Heart right ventricle (tissue), 16 donors: Measurements from ENCODE around the gene SURF4. TPM values are rescaled to one million over a fixed set of nuclear protein-coding genes. Genes with fewer than 3 reads are reported as not detected.

Experiments
- ATAC-seq, 8 donors: fragments of 200-7000 bp; cut with Tn5 transposase; one replicate each; pipeline ENCODE4 v1.9.1; 2020; ENCODE audit warnings: mild to moderate bottlenecking in 8 of 8, moderate library complexity in 8 of 8, moderate number of reproducible peaks in 1 of 8
- DNase-seq, 2 donors: peaks; one replicate each; pipeline ENCODE4 v3.0.0-alpha.2; 2020
- H3K27ac ChIP-seq, 10 donors: fragments of 200-600 bp; sonication (generic) in 2 of 10; one replicate each; pipeline versions ENCODE4 v1.5.0 to v1.8.0; 2020 to 2022; ENCODE audit warnings: mild to moderate bottlenecking in 3 of 10
- H3K27me3 ChIP-seq, 7 donors: fragments of 200-600 bp; one replicate each; pipeline ENCODE4 v1.8.0; 2021 to 2022; ENCODE audit warnings: mild to moderate bottlenecking in 2 of 7
- H3K36me3 ChIP-seq, 9 donors: fragments of 200-600 bp; sonication (generic) in 1 of 9; one replicate each; pipeline versions ENCODE4 v1.5.0 to v1.8.0; 2020 to 2022; ENCODE audit warnings: mild to moderate bottlenecking in 2 of 9
- H3K4me1 ChIP-seq, 9 donors: fragments of 200-600 bp; sonication (generic) in 1 of 9; one replicate each; pipeline versions ENCODE4 v1.5.0 to v1.8.0; 2020 to 2022; ENCODE audit warnings: mild to moderate bottlenecking in 4 of 9
- H3K4me3 ChIP-seq, 10 donors: fragments of 200-600 bp; sonication (generic) in 2 of 10; one replicate each; pipeline versions ENCODE4 v1.5.0 to v1.8.0; 2020 to 2022; ENCODE audit warnings: mild to moderate bottlenecking in 7 of 10, moderate library complexity in 2 of 10
- H3K9me3 ChIP-seq, 11 donors: fragments of 200-600 bp in 10 of 11; sonication (generic) in 2 of 11; one replicate each; pipeline versions ENCODE4 v1.5.0 to v1.8.0; 2013 to 2022; ENCODE audit warnings: mild to moderate bottlenecking in 2 of 11, control low read depth in 1 of 11, moderate library complexity in 1 of 11
- WGBS, 2 donors: extraction: QIAGEN DNeasy Blood & Tissue Kit; methylation state at CpG; one replicate each; pipeline ENCODE4 v1.1.7; 2013; ENCODE audit warnings: inconsistent platforms in 1 of 2; 5-methylcytosine and 5-hydroxymethylcytosine counted together
- intact Hi-C, 10 donors: fragments of 100-400 bp; cut with DNase I; formaldehyde crosslinking; loops; one replicate each; pipeline versions ENCODE4 v1.11.1 to v1.14.2; 2022
- polyA plus RNA-seq, 2 donors: library from polyadenylated mRNA; stranded (reverse); fragments of 200-250 nt; gene quantifications; one replicate each; pipeline ENCODE4 v1.2.3, GENCODE V29; 2013
- total RNA-seq, 10 donors: library from RNA; stranded (reverse); fragmentation: NEBNext Ultra II Directional in 3 of 10; extraction: Animal tissue kit (Norgen Biotek cat#: 25700) in 3 of 10; gene quantifications; one replicate each; pipeline versions ENCODE4 v1.2.1 to v1.2.4, GENCODE V29; 2021 to 2023
- TF ChIP-seq, protein P1 (sequence below), 9 donors: fragments of 200-600 bp; sonication (generic) in 2 of 9; IDR thresholded peaks; one replicate each; pipeline versions ENCODE4 v1.5.0 to v1.8.0; 2021 to 2022; ENCODE audit warnings: antibody characterized with exemption in 9 of 9, mild to moderate bottlenecking in 5 of 9, moderate library complexity in 1 of 9
- donor health status: Arrhythmogenic right ventricular cardiomyopathy.
- donor health status: ischemic (EF 13 %, LVEDD 7.1; RV severe dilation, severe dysfunction).
- donor health status: healthy with polysubstance abuse.
- donor health status: DM: no; HTN: yes; CAD: no.
- donor health status: DM: no; HTN: no; CAD: no.
- donor health status: ischemic (EF 25% LVEDD 6.9; RV normal size, moderate dysfunction).
- donor health status: ischemic (EF 25% LVEDD 5.7; RV mildly dilated, moderate dysfunction).
- donor health status: healthy.
- donor health status: DM: yes; HTN: yes; CAD: no.
- donor health status: Ischemic cardiomyopathy.
- donor health status: ischemic (EF 35%, LVEDD 5.7; RV mildly dilated, moderate dysfunction).
- donor health status: nonischemic (EF 11% LVEDD 7.7; RV severe dilation, severe dysfunction).
- donor health status: DM: yes; HTN: yes; CAD: no.
- donor health status: PGD.
- donor health status: ischemic (EF 29% LVEDD 5.4; RV normal size, mild dysfunction).
- donor health status: nonischemic (EF 23%, LVEDD 6.1; RV moderate dilation, normal function).

Gene SURF4
- total and polyA plus RNA-seq, 12 donors: 21.5 to 113 (median 64.2) TPM

DNA sequence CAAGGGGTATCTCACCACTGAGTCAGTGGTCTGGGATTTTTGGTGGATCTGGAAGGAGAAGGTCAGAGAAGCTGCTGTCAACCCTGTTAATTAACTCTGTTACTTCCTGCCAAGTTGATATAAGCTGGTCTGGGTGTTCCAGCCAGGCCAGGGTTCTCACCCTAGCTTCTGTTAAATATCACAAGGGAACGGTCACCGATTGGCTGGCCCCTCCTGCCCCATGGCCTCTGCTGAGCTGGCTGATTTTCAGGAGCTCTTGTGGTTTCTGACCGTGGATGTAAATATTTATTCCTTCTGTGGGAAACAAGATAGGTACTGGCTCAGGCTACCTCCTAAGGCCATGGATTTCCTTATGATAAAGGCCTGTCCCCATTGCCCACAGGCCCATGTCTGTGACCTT is 47.4 kb upstream of the SURF4 start:
- DNase-seq: no peak
- peaks cover 5 to 42% (median 28%) of the 10 kb centered on the region in 7 donors for H3K27me3 ChIP-seq
- H3K36me3 ChIP-seq: no peaks in the 10 kb centered on the region
- H3K27ac ChIP-seq: no peak overlapping the region
- WGBS, 2 donors: 43 to 45% methylated on average over 3 of the region's 3 CpGs
- no peak overlapping the region for H3K4me3 ChIP-seq
- TF ChIP-seq, protein P1, sequence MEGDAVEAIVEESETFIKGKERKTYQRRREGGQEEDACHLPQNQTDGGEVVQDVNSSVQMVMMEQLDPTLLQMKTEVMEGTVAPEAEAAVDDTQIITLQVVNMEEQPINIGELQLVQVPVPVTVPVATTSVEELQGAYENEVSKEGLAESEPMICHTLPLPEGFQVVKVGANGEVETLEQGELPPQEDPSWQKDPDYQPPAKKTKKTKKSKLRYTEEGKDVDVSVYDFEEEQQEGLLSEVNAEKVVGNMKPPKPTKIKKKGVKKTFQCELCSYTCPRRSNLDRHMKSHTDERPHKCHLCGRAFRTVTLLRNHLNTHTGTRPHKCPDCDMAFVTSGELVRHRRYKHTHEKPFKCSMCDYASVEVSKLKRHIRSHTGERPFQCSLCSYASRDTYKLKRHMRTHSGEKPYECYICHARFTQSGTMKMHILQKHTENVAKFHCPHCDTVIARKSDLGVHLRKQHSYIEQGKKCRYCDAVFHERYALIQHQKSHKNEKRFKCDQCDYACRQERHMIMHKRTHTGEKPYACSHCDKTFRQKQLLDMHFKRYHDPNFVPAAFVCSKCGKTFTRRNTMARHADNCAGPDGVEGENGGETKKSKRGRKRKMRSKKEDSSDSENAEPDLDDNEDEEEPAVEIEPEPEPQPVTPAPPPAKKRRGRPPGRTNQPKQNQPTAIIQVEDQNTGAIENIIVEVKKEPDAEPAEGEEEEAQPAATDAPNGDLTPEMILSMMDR (IDR thresholded peaks at IDR 0.05): no peak
- H3K4me1 ChIP-seq: peaks cover 0 to 9% (median 3%) of the 10 kb centered on the region in 9 donors
- intact Hi-C loops: no loop called here
- peak in 1 of 8 donors; percentile 43 for ATAC-seq
- H3K9me3 ChIP-seq: no peaks in the 10 kb centered on the region

DNA sequence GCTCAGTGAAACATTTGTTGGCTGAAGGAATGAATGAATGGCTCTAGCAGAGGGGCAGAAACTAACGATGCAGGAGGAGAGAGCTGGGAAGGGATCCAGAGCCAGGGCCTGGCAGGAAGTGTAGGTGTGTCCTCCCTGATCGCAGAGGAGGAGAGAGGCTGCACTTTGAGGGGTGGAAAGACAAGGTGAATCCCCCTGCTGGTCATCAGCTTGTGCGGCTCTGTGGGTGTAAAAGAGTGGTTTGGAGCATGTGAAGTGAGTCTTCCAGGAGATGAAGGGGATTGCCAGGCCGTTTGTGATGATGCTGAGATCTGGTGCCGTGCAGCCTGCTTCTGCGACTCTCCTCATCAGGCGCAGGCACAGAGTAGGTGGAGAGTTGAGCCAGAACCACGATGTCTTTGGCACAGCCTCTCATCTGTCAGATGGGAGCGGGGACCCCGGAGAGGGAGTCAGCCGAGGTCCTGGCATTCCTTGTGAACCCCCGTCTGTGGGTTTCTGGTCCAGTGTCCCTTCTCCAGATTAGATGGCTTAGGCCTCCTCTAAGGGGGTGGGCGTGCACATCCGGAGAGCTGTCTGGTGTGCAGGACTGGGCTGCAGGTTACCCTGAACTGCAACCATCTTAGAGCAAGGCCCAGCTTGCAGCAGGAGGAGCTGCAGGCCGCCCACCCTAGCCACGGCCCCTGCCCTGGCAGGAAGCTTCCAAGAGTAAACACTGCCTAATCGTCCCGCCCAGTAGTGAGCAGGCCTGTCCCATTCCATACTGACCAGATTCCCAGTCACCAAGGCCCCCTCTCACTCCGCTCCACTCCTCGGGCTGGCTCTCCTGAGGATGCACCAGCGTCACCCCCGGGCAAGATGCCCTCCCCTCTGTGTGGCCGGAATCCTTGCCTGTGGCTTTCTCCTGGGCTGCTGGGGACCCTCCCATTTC is 46.0 kb upstream of the SURF4 start, which contains the start of gene ADAMTS13:
Gene ADAMTS13 (plus strand): TSS at position 753 of the 928 bp plus-strand sequence. CDS start 77 bp downstream, at position 830.
- 56 to 59% methylated on average over 23 of the region's 23 CpGs for WGBS, 2 donors
- no peak for DNase-seq
- Histone ChIP-seq H3K36me3 (no peaks in the 10 kb centered on the region), H3K27me3 (peaks cover 5 to 28% (median 15%) of the 10 kb centered on the region in 7 donors), H3K4me1 (peaks cover 3 to 17% (median 8%) of the 10 kb centered on the region in 9 donors), H3K4me3 (no peak within 1 kb of the TSS), H3K9me3 (no peaks in the 10 kb centered on the region), H3K27ac (no peak within 1 kb of the TSS)
- intact Hi-C loops: no loop called here
- ATAC-seq: no peak
- TF ChIP-seq, protein P1 (IDR thresholded peaks at IDR 0.05): no peak

DNA sequence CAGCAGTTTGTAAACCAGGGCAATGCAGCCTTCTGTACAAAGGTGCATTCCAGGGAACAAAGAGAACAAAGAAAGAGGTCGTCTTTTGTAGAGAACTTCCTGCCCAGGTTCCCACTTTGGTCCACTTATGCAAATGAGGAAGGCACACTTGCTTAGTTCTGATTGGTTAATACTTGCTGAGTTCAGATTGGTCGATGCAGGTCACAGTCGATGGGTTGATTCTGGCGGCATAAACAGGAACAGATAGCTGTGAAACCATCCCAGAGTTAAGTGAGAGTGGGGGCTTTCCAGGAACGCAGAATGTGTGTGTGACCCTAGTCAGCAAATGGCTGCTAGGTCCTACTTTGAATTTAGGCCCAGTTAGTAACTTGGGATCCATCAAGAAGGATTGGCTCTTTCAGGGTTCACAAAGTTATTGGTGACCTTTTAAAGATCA is 44.5 kb upstream of the SURF4 start:
- TF ChIP-seq, protein P1 (IDR thresholded peaks at IDR 0.05): no peak
- no peaks in the 10 kb centered on the region for H3K9me3 ChIP-seq
- H3K36me3 ChIP-seq: peaks cover 0 to 9% (median 0%) of the 10 kb centered on the region in 9 donors
- DNase-seq (no peak), ATAC-seq (no peak)
- H3K4me1 ChIP-seq: peaks cover 6 to 32% (median 19%) of the 10 kb centered on the region in 9 donors
- intact Hi-C loops: no loop called here
- H3K27me3 ChIP-seq: peaks cover 0 to 15% (median under 1%) of the 10 kb centered on the region in 7 donors
- 63 to 67% methylated on average over 5 of the region's 5 CpGs for WGBS, 2 donors
- H3K27ac ChIP-seq: no peak overlapping the region
- no peak overlapping the region for H3K4me3 ChIP-seq

DNA sequence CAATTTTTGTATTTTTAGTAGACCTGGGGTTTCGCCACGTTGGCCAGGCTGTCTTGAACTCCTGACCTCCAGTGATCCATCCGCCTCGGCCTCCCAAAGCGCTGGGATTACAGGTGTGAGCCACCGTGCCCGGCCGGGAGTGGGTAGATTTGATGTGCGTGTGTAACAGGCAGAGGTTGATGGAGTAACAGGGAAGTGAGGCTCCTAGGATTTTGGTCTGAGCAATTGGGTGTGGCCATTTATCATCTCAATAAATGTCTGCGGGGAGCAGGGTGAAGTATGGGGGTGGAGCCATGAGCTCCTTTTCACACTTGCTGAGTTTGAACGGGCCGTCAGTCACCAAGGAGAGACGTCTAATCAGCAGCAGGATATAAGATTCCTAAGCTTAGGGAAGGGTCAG is 43.1 kb upstream of the SURF4 start:
- WGBS, 2 donors: 61 to 73% methylated on average over 13 of the region's 13 CpGs
- Histone ChIP-seq H3K27me3 (peaks cover 0 to 2% (median 0%) of the 10 kb centered on the region in 7 donors), H3K9me3 (no peaks in the 10 kb centered on the region), H3K36me3 (peaks cover 0 to 23% (median 0%) of the 10 kb centered on the region in 9 donors), H3K4me3 (peak overlapping the region in 3 of 10 donors; percentile 79 to 94 (median 92)), H3K27ac (no peak overlapping the region), H3K4me1 (peaks cover 6 to 35% (median 19%) of the 10 kb centered on the region in 9 donors)
- no peak for ATAC-seq
- no peak for DNase-seq
- intact Hi-C loops: loop anchor here in 3 of 10 donors (5.0 to 10.0 kb wide), 3 partner anchors 38 to 64 kb away; partner anchors contain the start of genes STKLD1 (in 2 of the 3), SURF4 (in 2 of the 3), CACFD1 (in 1 of the 3) and SURF1 (in 1 of the 3)
- TF ChIP-seq, protein P1 (IDR thresholded peaks at IDR 0.05): no peak
